Measurements from ENCODE around the gene SLAMF1. TPM values are rescaled to one million over a fixed set of nuclear protein-coding genes. Genes with fewer than 3 reads are reported as not detected.

The SLAMF1 gene
- total RNA-seq, 4 donors from 2014 or later: 0.09 to 0.26 TPM; not detected in 2

- H3K4me1 ChIP-seq: no peaks in the 10 kb centered on the region
- peak in 1 of 4 experiments; percentile 11 for TF ChIP-seq CTCF (IDR thresholded peaks at IDR 0.05)
- TF ChIP-seq POLR2A (IDR thresholded peaks at IDR 0.05): no peak
- intact Hi-C loops (cut with DNase I; ENCODE audit: low total_unique reads): no loop called here
- no peak overlapping the region for H3K27ac ChIP-seq
- peak; percentile 16 to 29 for DNase-seq
- H3K27me3 ChIP-seq: no peaks in the 10 kb centered on the region
- H3K9me3 ChIP-seq: no peaks in the 10 kb centered on the region
- H3K36me3 ChIP-seq: no peaks in the 10 kb centered on the region
- no peak overlapping the region for H3K4me3 ChIP-seq
Measured at GRCh38 chr1:160681066-160681890, 34.4 kb upstream of the SLAMF1 start.

GRCh38 chr1:160680399-160680798 lies 33.6 kb upstream of the SLAMF1 start:
- intact Hi-C loops (cut with DNase I; ENCODE audit: low total_unique reads): no loop called here
- H3K4me1 ChIP-seq: no peaks in the 10 kb centered on the region
- no peak for DNase-seq
- TF ChIP-seq POLR2A (IDR thresholded peaks at IDR 0.05) (no peak), CTCF (IDR thresholded peaks at IDR 0.05) (no peak)
- H3K27ac ChIP-seq: no peak overlapping the region
- no peaks in the 10 kb centered on the region for H3K36me3 ChIP-seq
- H3K27me3 ChIP-seq: no peaks in the 10 kb centered on the region
- no peaks in the 10 kb centered on the region for H3K9me3 ChIP-seq
- H3K4me3 ChIP-seq: no peak overlapping the region

- Histone ChIP-seq H3K9me3 (no peaks in the 10 kb centered on the region), H3K27ac (no peak overlapping the region), H3K4me3 (no peak overlapping the region), H3K4me1 (no peaks in the 10 kb centered on the region), H3K36me3 (no peaks in the 10 kb centered on the region), H3K27me3 (no peaks in the 10 kb centered on the region)
- intact Hi-C loops (cut with DNase I; ENCODE audit: low total_unique reads): no loop called here
- DNase-seq: no peak
- TF ChIP-seq POLR2A (IDR thresholded peaks at IDR 0.05): no peak
- no peak for TF ChIP-seq CTCF (IDR thresholded peaks at IDR 0.05)
Measured at GRCh38 chr1:160679893-160680292, 33.0 kb upstream of the SLAMF1 start.

- intact Hi-C loops (cut with DNase I; ENCODE audit: low total_unique reads): no loop called here
- Histone ChIP-seq H3K27me3 (no peaks in the 10 kb centered on the region), H3K36me3 (no peaks in the 10 kb centered on the region), H3K4me1 (no peaks in the 10 kb centered on the region), H3K9me3 (no peaks in the 10 kb centered on the region), H3K27ac (no peak overlapping the region), H3K4me3 (no peak overlapping the region)
- TF ChIP-seq CTCF (IDR thresholded peaks at IDR 0.05) (no peak), POLR2A (IDR thresholded peaks at IDR 0.05) (no peak)
- no peak for DNase-seq
Measured at GRCh38 chr1:160676869-160677597, 30.2 kb upstream of the SLAMF1 start.

Data from uterus (tissue), 4 donors.